Adipocyte (in vitro differentiated cells): ENCODE results near the gene SNX30.
A peak's percentile ranks its signal among the peaks of the same experiment; 100 is the strongest.

Experiments
- DNase-seq: peaks from one replicate; pipeline ENCODE4 v3.0.0-alpha.2; 2015; ENCODE audit warnings: low read depth
- H3K27me3 ChIP-seq: replicated peaks from 2 replicates; pipeline ENCODE4 v1.7.0; 2013; ENCODE audit warnings: mild to moderate bottlenecking, low read length, moderate library complexity; ENCODE audit not compliant: control insufficient read depth, insufficient read depth
- H3K36me3 ChIP-seq: 2 replicates; pipeline ENCODE4 v1.7.0; 2013; ENCODE audit warnings: low read length, mild to moderate bottlenecking, moderate library complexity; ENCODE audit not compliant: control insufficient read depth, insufficient read depth, severe bottlenecking
- H3K4me1 ChIP-seq: 2 replicates; pipeline ENCODE4 v1.7.0; 2013; ENCODE audit warnings: mild to moderate bottlenecking, low read length, moderate library complexity; ENCODE audit not compliant: control insufficient read depth, insufficient read depth
- H3K4me3 ChIP-seq: 2 replicates; pipeline ENCODE4 v1.7.0; 2013; ENCODE audit warnings: mild to moderate bottlenecking, low read length, moderate library complexity
- H3K9ac ChIP-seq: 2 replicates; pipeline ENCODE4 v1.7.0; 2013; ENCODE audit warnings: mild to moderate bottlenecking, low read length, moderate library complexity
- H3K9me3 ChIP-seq: 2 replicates; pipeline ENCODE4 v1.7.0; 2013; ENCODE audit warnings: mild to moderate bottlenecking, low read length, moderate library complexity; ENCODE audit not compliant: control insufficient read depth

The SNX30 gene

DNA sequence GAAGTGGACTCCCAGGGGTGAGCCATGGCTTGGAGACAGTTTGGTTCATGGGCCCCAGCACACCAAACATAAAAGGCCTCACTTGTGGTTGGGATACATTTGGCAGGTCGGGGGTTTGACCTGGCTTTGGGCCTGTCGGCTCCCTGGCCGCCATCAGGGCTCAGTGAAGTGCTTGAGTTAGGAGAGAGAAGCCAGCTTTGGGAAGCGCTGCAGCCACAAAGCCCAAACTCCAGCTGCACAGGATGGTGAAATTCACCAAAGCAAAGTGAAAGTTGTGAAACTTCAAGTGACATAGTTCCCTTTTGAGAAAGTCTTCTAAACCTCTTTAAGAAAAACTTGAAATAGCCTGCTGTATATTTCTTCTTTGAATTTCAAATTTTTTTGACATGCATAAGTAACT lies 112.7 kb downstream of the SNX30 start:
- DNase-seq = peak; percentile 81
- H3K27me3 ChIP-seq = no peaks in the 10 kb centered on the region

DNA sequence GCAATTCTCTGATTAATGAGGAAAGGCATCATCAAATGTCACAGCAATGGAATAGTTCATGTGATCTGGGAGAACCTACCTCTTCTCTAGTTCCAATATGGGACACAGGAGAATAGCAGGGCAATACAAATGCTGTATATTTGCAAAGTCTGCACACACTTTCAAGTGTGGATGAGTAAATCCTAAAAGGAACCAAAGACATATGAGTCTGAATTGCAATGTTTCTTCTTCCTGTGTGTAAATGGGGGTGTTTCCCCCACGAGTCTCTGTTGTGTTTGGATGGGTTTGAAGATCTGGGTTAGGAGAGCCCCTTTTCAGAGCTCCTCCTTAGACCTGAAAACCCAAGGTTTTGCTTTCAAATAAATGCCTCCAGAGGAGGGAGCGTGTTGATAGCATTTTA lies 113.2 kb downstream of the SNX30 start:
- Histone ChIP-seq H3K27me3 (no peaks in the 10 kb centered on the region), H3K4me3 (peak overlapping the region; percentile 19), H3K4me1 (peaks cover 61% of the 10 kb centered on the region), H3K36me3 (no peaks in the 10 kb centered on the region), H3K9me3 (no peaks in the 10 kb centered on the region), H3K9ac (peak overlapping the region; percentile 69)
- no peak for DNase-seq

More for the DNA sequence above, 112.7 kb downstream of the SNX30 start:
- no peak overlapping the region for H3K4me3 ChIP-seq
- peak overlapping the region; percentile 69 for H3K9ac ChIP-seq
- no peaks in the 10 kb centered on the region for H3K9me3 ChIP-seq
- H3K4me1 ChIP-seq = peaks cover 65% of the 10 kb centered on the region
- H3K36me3 ChIP-seq = no peaks in the 10 kb centered on the region

DNA sequence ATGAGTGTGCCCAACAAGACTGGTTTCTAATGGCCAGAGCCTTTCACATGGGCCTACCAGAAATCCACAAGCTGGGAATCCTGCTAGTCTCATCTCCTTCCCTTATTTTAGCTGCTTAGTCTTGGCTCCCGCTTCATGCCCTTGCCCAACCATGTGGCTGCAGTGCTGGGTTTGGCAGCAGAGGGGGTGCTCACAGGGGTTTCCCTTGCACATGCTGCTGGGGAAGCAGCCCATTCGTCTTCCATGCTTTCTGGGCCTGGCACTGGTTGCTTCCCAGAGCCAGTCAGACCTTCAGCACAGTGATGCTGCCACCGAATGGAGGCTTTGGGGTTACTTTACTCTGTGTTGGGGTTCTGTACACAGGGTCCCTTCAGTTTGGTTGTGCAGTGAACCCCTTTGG lies 113.8 kb downstream of the SNX30 start:
- DNase-seq = no peak
- Histone ChIP-seq H3K9ac (no peak overlapping the region), H3K9me3 (no peaks in the 10 kb centered on the region), H3K4me3 (no peak overlapping the region), H3K36me3 (no peaks in the 10 kb centered on the region), H3K4me1 (peaks cover 54% of the 10 kb centered on the region), H3K27me3 (no peaks in the 10 kb centered on the region)

DNA sequence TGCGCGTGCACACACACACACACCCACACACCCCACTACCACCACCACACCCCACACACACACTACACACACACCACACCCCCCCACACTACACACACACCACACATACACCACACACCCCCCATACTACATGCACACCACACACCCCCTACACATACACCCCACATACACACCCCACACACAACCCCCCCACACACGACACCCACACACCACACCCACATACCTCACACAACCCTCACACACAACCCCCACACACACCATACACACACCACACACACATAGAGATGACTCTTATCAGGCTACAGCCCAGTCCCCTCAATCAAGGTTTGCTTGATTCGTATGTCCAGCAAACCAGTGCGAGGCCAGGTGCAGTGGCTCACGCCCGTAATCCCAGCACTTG lies 114.4 kb downstream of the SNX30 start:
- no peak for DNase-seq
- Histone ChIP-seq H3K36me3 (no peaks in the 10 kb centered on the region), H3K4me1 (peaks cover 51% of the 10 kb centered on the region), H3K27me3 (no peaks in the 10 kb centered on the region), H3K4me3 (no peak overlapping the region), H3K9ac (no peak overlapping the region), H3K9me3 (no peaks in the 10 kb centered on the region)

DNA sequence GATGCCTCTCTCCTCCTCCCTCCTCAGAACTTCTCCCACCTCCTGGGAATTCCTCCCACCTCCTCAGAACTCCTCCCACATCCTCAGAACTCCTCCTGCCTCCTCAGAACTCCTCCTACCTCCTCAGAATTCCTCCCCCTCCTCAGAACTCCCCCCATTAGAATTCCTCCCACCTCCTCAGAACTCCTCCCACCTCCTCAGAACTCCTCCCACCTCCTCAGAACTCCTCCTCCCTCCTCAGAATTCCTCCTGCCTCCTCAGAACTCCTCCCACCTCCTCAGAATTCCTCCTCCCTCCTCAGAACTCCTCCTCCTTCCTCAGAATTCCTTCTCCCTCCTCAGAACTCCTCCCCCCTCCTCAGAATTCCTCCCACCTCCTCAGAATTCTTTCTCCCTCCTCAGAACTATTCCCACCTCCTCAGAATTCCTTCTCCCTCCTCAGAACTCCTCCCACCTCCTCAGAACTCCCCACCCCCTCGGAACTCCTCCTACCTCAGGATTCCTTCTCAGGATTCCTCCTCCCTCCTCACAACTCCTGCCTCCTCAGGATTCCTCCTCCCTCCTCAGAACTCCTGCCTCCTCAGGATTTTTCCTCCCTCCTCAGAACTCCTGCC lies 116.2 kb downstream of the SNX30 start:
- H3K4me3 ChIP-seq = no peak overlapping the region
- H3K4me1 ChIP-seq = peaks cover 35% of the 10 kb centered on the region
- no peak for DNase-seq
- no peak overlapping the region for H3K9ac ChIP-seq
- H3K27me3 ChIP-seq = no peaks in the 10 kb centered on the region
- H3K36me3 ChIP-seq = no peaks in the 10 kb centered on the region
- H3K9me3 ChIP-seq = no peaks in the 10 kb centered on the region

DNA sequence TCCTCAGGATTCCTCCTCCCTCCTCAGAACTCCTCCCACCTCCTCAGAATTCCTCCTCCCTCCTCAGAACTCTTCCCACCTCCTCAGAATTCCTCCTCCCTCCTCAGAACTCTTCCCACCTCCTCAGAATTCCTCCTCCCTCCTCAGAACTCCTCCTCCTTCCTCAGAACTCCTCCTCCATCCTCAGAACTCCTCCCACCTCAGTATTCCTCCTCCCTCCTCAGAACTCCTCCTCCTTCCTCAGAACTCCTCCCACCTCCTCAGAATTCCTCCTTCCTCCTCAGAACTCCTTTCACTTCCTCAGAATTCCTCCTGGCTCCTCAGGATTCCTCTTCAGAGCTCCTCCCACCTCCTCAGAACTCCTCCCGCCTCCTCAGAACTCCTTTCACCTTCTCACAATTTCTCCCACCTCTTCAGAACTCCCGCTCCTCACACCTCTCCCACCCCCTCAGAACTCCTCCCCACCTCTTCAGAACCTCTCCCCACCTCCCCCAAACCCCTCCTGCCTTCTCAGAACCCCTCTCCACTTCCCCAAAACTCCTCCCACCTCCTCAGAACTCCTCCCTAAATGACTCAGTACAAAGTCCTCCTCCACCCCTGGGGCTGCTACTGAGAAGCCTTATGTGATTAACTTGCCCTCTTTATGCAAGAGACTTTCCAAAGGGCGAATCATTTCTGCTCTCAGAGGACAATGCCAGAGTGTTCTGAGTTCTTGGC lies 116.9 kb downstream of the SNX30 start:
- Histone ChIP-seq H3K4me1 (peaks cover 28% of the 10 kb centered on the region), H3K9ac (no peak overlapping the region), H3K9me3 (no peaks in the 10 kb centered on the region), H3K4me3 (no peak overlapping the region), H3K27me3 (no peaks in the 10 kb centered on the region), H3K36me3 (no peaks in the 10 kb centered on the region)
- DNase-seq = peak; percentile 72

DNA sequence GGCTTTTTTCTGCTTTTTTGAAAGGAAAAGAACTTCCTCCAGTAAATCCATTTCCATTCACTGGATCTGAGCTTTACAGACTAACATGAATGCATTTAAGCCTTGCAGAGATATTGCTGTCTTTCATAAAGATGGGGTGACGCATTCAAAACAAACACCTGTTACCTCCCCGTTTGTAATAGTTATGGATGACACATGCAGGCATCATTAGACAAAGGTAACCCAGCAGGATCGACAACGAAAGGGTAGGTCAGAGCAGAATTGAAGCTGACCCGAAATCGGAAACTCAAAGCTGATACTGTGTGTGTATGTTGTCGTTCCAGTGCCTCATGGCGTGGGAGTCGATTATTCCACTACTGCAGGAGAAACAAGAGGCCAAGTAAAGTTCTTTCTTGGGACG lies 117.9 kb downstream of the SNX30 start:
- Histone ChIP-seq H3K4me3 (no peak overlapping the region), H3K9ac (no peak overlapping the region), H3K27me3 (no peaks in the 10 kb centered on the region), H3K4me1 (peaks cover 18% of the 10 kb centered on the region), H3K9me3 (no peaks in the 10 kb centered on the region), H3K36me3 (no peaks in the 10 kb centered on the region)
- DNase-seq = no peak

DNA sequence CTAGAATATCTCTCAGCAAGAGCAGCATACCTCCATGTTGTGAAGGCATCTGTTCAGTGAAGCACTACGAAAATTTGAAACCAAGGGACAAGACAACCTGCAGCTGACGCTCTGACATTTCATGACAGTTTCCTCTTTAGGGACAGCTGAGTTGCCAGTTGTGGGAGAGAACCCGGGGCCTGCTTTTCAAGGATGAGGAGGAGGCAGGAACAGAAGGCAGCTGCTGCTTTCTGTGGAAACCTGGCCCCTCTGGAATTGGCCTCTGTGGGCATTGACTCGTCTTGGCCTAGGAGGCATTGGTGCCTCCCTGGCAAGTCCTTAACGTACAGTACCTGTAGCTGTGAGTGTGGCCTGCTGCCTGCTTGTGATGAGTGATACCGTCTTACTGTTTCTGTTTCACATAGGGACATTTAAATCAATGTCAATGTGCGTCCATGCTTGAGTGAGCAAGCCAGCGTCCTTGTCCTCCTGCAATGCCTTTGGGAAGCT lies 118.5 kb downstream of the SNX30 start:
- Histone ChIP-seq H3K4me3 (no peak overlapping the region), H3K9ac (no peak overlapping the region), H3K36me3 (no peaks in the 10 kb centered on the region), H3K27me3 (no peaks in the 10 kb centered on the region), H3K4me1 (peaks cover 12% of the 10 kb centered on the region), H3K9me3 (no peaks in the 10 kb centered on the region)
- no peak for DNase-seq

DNA sequence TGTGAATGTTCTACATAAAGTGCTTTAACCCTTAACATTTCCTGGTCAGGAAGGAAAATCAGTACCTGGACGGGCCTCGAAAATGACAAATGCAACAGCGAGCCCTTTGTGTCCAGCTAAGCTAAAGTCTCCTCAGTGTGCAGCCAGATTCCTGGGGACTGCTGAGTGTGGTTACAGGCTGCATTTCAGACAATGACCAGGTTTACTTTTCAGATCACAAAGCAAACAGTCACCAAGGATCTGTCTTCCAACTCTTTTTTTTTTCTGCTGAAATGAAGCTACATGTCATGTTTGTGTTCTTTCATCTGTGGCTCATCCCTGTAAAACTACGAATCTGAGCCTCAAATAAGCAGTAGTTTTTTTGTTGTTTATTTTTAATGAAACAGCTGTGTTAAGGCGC lies 119.4 kb downstream of the SNX30 start:
- H3K9me3 ChIP-seq = no peaks in the 10 kb centered on the region
- H3K36me3 ChIP-seq = no peaks in the 10 kb centered on the region
- H3K9ac ChIP-seq = no peak overlapping the region
- no peak overlapping the region for H3K4me3 ChIP-seq
- no peak for DNase-seq
- peaks cover 6% of the 10 kb centered on the region for H3K4me1 ChIP-seq
- no peaks in the 10 kb centered on the region for H3K27me3 ChIP-seq

DNA sequence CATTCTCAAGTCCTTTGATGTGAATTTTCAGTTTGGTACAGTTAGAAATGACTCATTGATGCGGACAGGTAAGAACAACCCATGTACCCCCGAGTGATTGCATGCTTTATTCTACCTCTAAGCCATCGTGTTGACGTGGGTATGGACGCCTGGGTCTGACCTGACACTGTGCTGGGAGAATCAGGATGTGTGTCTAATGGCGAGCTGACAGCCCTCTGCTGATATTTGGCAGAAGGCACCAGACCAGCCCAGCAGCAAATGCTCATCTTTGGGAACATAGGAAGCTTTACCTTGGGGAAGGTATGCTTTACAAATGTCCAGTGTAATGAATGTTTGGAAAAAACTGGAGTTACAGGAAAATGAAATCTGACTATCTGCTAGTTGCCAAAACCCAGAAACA lies 120.0 kb downstream of the SNX30 start:
- Histone ChIP-seq H3K36me3 (no peaks in the 10 kb centered on the region), H3K9ac (no peak overlapping the region), H3K27me3 (no peaks in the 10 kb centered on the region), H3K4me1 (peaks cover 6% of the 10 kb centered on the region), H3K4me3 (no peak overlapping the region), H3K9me3 (no peaks in the 10 kb centered on the region)
- no peak for DNase-seq

DNA sequence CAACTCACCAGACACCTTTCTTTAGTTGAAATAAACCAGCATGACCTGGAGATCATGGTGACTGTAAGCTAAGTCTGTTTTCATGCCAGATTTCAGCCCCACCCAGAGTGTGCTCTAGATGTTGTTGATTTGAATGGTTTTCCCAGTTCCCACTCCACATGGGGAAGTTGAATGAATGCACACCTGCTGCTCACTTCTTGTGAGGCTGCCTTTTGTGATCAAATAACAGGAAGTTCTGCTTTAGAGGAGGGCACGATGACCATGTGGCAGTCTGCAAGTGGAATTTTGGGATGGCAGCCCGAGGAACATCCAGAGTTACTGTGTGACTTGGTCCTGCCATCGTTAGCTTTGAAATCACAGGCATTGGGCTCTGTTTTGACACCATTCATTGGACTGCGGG lies 121.5 kb downstream of the SNX30 start:
- no peaks in the 10 kb centered on the region for H3K36me3 ChIP-seq
- DNase-seq = no peak
- H3K9me3 ChIP-seq = no peaks in the 10 kb centered on the region
- no peak overlapping the region for H3K4me3 ChIP-seq
- peaks cover 6% of the 10 kb centered on the region for H3K4me1 ChIP-seq
- no peak overlapping the region for H3K9ac ChIP-seq
- H3K27me3 ChIP-seq = no peaks in the 10 kb centered on the region
